T-helper 17 cell (primary cell): ENCODE results near the gene MYO15B. TPM values are rescaled to one million over a fixed set of nuclear protein-coding genes. Genes with fewer than 3 reads are reported as not detected.
"Not testable (repeated sequence)": the region's sequence is repeated elsewhere in the genome, so short reads cannot be mapped to it uniquely, and the experiment has no call there.

Source experiments
- ATAC-seq: fragments of 150-1000 bp; cut with Tn5 transposase; 2 replicates; pipeline ENCODE4 v1.10.0; 2021; ENCODE audit warnings: mild to moderate bottlenecking, moderate library complexity
- DNase-seq, 3 donors: peaks; one replicate each; pipeline versions ENCODE4 v3.0.0 to v3.0.0-alpha.2; 2020 to 2021
- H3K9me3 ChIP-seq: one replicate; pipeline ENCODE4 v1.7.0; 2013; ENCODE audit warnings: low read length, mild to moderate bottlenecking; ENCODE audit not compliant: control insufficient read depth, poor library complexity, severe bottlenecking
- H3K27ac Mint-ChIP-seq: one replicate; pipeline ENCODE4 v1.8.0; 2022; ENCODE audit warnings: mild to moderate bottlenecking, moderate library complexity, mixed read lengths
- H3K27me3 Mint-ChIP-seq: one replicate; pipeline ENCODE4 v1.8.0; 2022; ENCODE audit warnings: mixed read lengths
- H3K36me3 Mint-ChIP-seq: one replicate; pipeline ENCODE4 v1.8.0; 2022; ENCODE audit warnings: low read depth, mixed read lengths
- H3K4me1 Mint-ChIP-seq: one replicate; pipeline ENCODE4 v1.8.0; 2022; ENCODE audit warnings: mild to moderate bottlenecking, mixed read lengths
- H3K4me3 Mint-ChIP-seq: one replicate; pipeline ENCODE4 v1.8.0; 2022; ENCODE audit warnings: mild to moderate bottlenecking, moderate library complexity, mixed read lengths
- total RNA-seq, 4 donors: library from RNA in 2 of 4; stranded (reverse) in 2 of 4; gene quantifications; one replicate each; pipeline ENCODE4 v1.2.3 and lab custom pipeline; 2022 to 2026

Gene MYO15B
- total RNA-seq, 2 donors from 2014 or later, result 42.2 to 69.3 TPM

GRCh38 chr17:75633486-75634375 is 46.1 kb downstream of the MYO15B start:
- Mint-ChIP-seq H3K4me1 (peaks cover 3% of the 10 kb centered on the region), H3K4me3 (no peak overlapping the region), H3K27me3 (no peaks in the 10 kb centered on the region), H3K36me3 (no peaks in the 10 kb centered on the region), H3K27ac (no peak overlapping the region)
- DNase-seq (peak in 1 of 3 donors; percentile 45), ATAC-seq (peak; percentile 55)
- H3K9me3 ChIP-seq, result no peaks in the 10 kb centered on the region

GRCh38 chr17:75634376-75634740 is 46.8 kb downstream of the MYO15B start:
- peaks cover 3% of the 10 kb centered on the region for H3K4me1 Mint-ChIP-seq
- no peaks in the 10 kb centered on the region for H3K27me3 Mint-ChIP-seq
- ATAC-seq (no peak), DNase-seq (no peak)
- H3K4me3 Mint-ChIP-seq, result no peak overlapping the region
- no peaks in the 10 kb centered on the region for H3K9me3 ChIP-seq
- H3K27ac Mint-ChIP-seq, result no peak overlapping the region
- H3K36me3 Mint-ChIP-seq, result no peaks in the 10 kb centered on the region

DNA sequence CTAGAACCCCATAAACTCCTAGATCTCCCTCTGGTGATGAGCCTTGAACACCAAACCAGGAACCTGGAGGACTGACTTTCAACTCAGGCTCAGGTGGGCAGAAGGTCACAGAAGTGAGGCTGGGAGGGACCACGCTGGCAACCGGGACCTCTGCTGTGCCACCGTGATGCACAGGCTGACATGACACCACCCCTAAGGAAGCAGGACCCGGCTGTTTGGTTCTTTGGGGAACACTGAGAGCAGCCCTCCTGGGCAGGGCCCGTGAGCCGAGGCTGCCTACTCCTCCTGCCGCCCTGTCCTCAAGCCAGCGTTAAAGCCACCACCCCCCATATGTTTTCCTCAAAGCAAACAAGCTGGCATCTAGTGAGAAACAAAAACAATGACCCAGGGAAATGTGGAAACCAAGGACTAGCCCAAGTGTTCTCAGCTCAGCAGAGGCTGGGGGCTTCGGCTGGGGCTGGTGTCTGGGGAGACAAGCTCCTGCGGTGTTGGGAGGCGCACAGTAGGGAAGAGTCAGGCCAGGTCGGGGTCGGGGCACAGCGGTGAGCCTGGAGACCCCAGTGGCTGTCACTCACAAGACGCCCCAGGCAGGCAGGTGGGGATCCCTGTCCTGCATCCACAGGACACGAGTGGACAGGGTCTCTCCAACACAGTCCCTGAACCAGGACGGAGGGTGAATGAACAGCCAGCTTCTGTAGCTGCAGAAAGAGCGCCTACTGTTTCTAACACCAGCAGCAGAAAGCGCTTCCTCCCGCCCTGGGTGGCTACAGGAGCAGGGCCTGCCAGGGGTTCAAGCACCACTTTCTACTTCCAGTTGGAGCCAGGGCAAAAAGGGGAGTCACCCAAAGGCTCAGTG is 47.4 kb downstream of the MYO15B start:
- H3K4me1 Mint-ChIP-seq, result peaks cover 3% of the 10 kb centered on the region

DNA sequence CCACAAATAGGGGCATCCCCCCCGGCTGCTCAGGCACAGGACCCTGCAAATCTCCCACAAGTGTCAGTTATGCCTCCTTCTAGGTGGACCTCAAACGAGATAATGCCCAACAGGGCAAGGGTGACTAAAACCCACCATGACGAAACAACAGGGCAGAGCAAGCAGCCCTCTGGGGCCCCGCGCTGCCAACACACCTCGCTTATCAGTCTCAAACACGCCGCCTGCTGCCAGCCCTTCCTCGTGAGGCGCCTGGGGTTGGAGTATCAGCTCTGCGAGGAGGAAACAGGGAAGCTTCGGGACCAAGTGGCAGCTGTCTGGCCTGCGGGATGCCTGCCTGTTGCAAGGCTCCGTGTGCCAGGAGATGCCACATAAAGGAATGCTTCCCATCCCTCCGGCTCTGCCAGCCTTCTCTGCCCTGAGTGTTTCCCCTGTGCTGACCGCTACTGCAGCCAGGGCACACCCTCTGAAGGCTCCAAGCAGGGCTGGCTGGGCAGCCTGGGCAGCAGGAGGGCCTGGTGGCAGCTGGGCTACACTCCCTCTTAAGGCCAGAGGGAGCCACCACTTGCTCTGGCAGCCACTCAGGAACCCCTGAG is 48.1 kb downstream of the MYO15B start:
- no peak overlapping the region for H3K27ac Mint-ChIP-seq
- no peaks in the 10 kb centered on the region for H3K27me3 Mint-ChIP-seq
- H3K9me3 ChIP-seq, result no peaks in the 10 kb centered on the region
- ATAC-seq, result no peak
- H3K36me3 Mint-ChIP-seq, result no peaks in the 10 kb centered on the region
- H3K4me1 Mint-ChIP-seq, result peaks cover 3% of the 10 kb centered on the region
- no peak overlapping the region for H3K4me3 Mint-ChIP-seq
- DNase-seq, result no peak

More for the DNA sequence above, 47.4 kb downstream of the MYO15B start:
- DNase-seq (no peak), ATAC-seq (no peak)
- Mint-ChIP-seq H3K27ac (no peak overlapping the region), H3K4me3 (no peak overlapping the region), H3K36me3 (no peaks in the 10 kb centered on the region), H3K27me3 (no peaks in the 10 kb centered on the region)
- no peaks in the 10 kb centered on the region for H3K9me3 ChIP-seq

DNA sequence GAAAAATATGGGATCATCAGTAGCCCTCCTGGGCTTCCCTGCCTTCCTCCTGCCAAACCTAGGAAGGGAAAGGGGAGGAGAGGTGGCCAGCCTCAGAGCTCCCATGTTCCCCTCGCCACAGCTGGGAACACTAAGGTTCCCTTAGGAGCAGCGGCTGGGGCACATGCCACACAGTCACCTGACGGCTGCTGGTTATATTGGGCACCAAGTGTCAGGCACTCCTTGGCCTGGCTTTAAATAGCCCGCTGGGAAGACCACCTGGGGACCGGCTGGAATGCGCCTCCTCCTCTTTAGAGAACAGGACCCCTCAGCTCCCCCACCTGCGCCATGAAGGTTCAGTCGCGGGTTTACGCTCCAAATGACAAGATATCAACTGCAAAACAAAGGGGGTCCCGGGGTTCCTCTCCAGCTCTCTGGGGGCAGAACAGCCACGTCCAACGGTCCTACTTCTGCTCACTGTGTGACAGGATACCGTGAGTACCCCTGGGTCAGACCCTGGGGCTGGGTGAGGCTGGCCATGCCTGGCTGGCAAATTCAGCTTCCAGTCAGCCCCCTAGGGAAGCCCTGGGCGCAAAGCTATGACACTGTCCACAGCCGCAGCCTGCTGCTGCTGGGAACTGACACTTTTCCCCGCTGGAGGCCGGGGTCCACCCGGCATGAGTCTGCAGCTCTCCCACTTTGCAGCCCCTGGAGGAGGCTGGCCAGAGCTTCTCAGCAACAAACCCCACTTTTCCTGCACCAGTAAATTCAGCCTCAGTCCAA is 49.0 kb downstream of the MYO15B start:
- H3K27ac Mint-ChIP-seq, result no peak overlapping the region
- no peaks in the 10 kb centered on the region for H3K27me3 Mint-ChIP-seq
- H3K9me3 ChIP-seq, result no peaks in the 10 kb centered on the region
- peaks cover 3% of the 10 kb centered on the region for H3K4me1 Mint-ChIP-seq
- ATAC-seq (no peak), DNase-seq (no peak)
- H3K4me3 Mint-ChIP-seq, result no peak overlapping the region
- H3K36me3 Mint-ChIP-seq, result no peaks in the 10 kb centered on the region

DNA sequence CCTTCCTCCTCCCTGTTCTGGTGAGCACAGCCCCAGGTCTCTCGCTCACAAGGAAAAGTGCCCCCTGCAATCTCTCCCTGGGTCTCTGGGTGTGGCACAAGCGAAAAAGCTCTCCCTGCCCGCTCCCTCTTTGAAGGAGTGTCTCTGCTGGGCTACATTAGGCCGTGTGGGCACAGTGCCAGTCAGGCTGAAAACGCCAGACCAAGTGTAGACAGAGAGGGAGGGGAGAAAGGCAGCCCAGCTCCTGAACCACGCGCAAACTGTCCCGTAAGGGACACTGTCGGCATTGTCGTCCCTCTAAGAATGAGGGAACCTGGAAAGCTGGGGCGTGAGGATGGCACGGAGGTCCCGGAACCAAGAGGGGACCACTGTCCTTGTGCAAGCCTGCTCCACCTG is 49.5 kb downstream of the MYO15B start:
- ATAC-seq (no peak), DNase-seq (no peak)
- no peaks in the 10 kb centered on the region for H3K27me3 Mint-ChIP-seq
- H3K4me3 Mint-ChIP-seq, result no peak overlapping the region
- H3K27ac Mint-ChIP-seq, result no peak overlapping the region
- H3K9me3 ChIP-seq, result no peaks in the 10 kb centered on the region
- H3K4me1 Mint-ChIP-seq, result peaks cover 3% of the 10 kb centered on the region
- no peaks in the 10 kb centered on the region for H3K36me3 Mint-ChIP-seq

DNA sequence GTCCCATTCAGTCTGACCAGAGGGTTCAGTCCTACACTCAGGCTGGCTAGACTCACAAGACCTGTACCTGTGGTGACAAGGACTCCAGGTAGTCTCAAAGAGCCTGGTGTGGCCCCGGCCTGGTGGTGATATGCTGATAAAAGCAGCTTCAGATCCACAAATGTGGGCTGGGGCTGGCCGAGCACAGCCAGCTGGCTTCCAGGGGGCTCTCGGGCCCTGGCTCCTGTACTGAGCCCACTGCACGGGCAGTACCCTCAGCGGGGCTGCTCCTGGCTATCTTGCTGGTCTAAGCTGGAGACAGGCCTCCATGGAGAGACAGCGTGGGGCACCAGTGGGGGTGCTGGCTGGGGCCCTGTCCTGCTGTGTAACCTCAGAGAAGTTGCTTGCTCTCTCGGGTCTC is 50.0 kb downstream of the MYO15B start:
- DNase-seq, result no peak
- ATAC-seq, result no peak
- Mint-ChIP-seq H3K4me1 (peaks cover 3% of the 10 kb centered on the region), H3K36me3 (no peaks in the 10 kb centered on the region), H3K27me3 (no peaks in the 10 kb centered on the region), H3K27ac (no peak overlapping the region), H3K4me3 (no peak overlapping the region)
- H3K9me3 ChIP-seq, result no peaks in the 10 kb centered on the region

GRCh38 chr17:75638039-75638438 is 50.4 kb downstream of the MYO15B start:
- H3K27ac Mint-ChIP-seq, H3K27me3 Mint-ChIP-seq, ATAC-seq, H3K36me3 Mint-ChIP-seq, H3K4me3 Mint-ChIP-seq, H3K9me3 ChIP-seq, DNase-seq, H3K4me1 Mint-ChIP-seq: not testable (repeated sequence)

DNA sequence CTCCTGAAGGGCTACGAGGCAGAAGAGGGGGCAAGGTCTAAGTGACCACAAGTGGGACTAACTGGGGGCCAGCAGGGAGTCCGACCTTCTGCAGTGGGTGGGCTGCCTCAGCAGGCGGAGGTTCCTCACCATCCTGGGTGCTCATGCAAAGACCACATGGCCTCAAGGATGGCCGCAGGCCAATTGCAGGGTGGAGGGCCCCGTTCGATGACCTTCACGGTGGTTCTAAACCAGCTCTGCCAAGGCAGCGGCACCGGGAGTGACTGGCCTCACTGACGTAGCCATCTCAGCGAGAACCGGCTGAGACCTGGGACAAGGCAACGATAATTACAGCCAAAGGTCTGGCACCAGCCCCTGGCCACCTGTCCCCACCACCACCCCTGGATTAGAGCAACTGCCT is 51.3 kb downstream of the MYO15B start:
- Mint-ChIP-seq H3K4me3 (no peak overlapping the region), H3K4me1 (peaks cover 1% of the 10 kb centered on the region), H3K27ac (no peak overlapping the region), H3K36me3 (no peaks in the 10 kb centered on the region), H3K27me3 (no peaks in the 10 kb centered on the region)
- no peak for DNase-seq
- no peak for ATAC-seq
- no peaks in the 10 kb centered on the region for H3K9me3 ChIP-seq

GRCh38 chr17:75639327-75639726 is 51.7 kb downstream of the MYO15B start:
- no peaks in the 10 kb centered on the region for H3K9me3 ChIP-seq
- Mint-ChIP-seq H3K36me3 (no peaks in the 10 kb centered on the region), H3K4me1 (no peaks in the 10 kb centered on the region), H3K27me3 (no peaks in the 10 kb centered on the region), H3K4me3 (no peak overlapping the region), H3K27ac (no peak overlapping the region)
- ATAC-seq (no peak), DNase-seq (no peak)

DNA sequence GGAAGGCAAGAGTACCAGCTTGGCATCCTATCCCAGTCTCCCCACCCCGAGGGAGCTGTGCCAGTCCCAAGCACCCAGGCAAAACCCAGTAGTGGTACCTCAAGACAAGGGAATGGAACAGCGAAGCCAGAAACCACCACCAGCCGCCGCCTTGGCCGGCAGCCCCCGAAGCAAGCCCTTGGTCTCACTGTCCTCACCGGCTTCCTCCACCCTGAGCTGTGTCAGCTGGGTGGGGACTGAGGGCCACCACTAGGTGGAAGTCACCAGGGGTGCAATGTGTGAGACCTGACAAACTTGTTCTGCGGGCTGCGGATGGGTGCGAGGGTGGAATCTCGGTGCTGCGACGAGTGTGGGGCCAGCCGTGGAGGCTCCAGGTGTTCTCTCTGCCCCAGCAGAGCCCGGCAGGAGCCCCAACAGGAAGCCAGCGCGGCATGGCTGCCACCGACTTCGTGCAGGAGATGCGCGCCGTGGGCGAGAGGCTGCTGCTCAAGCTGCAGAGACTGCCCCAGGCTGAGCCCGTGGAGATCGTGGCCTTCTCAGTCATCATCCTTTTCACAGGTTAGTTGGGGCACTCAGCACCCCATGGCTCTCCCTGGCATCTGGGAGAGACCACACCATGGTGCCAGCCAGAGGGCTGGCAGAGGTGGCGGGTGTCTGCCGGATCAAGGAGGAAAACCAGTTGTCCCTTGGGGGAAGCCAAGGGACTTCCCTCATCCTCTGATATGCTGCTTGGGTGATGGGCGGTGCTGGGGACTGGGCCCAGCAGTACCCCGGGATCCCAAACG is 52.4 kb downstream of the MYO15B start:
- Mint-ChIP-seq H3K4me1 (no peaks in the 10 kb centered on the region), H3K4me3 (no peak overlapping the region)
- no peak for ATAC-seq

GRCh38 chr17:75640556-75641119 is 53.0 kb downstream of the MYO15B start:
- DNase-seq (no peak), ATAC-seq (no peak)
- H3K27ac Mint-ChIP-seq, result no peak overlapping the region
- H3K4me1 Mint-ChIP-seq, result no peaks in the 10 kb centered on the region
- H3K27me3 Mint-ChIP-seq, result no peaks in the 10 kb centered on the region
- H3K4me3 Mint-ChIP-seq, result no peak overlapping the region
- no peaks in the 10 kb centered on the region for H3K9me3 ChIP-seq
- no peaks in the 10 kb centered on the region for H3K36me3 Mint-ChIP-seq

More for the DNA sequence above, 52.4 kb downstream of the MYO15B start:
- no peak overlapping the region for H3K27ac Mint-ChIP-seq
- H3K9me3 ChIP-seq, result no peaks in the 10 kb centered on the region
- no peaks in the 10 kb centered on the region for H3K36me3 Mint-ChIP-seq
- H3K27me3 Mint-ChIP-seq, result no peaks in the 10 kb centered on the region
- DNase-seq, result no peak
